ENCODE measurements around the gene SH2D4B. TPM values are rescaled to one million over a fixed set of nuclear protein-coding genes. Genes with fewer than 3 reads are reported as not detected.

Gene SH2D4B
- total RNA-seq, 1 experiment from 2014 or later = not detected

DNA sequence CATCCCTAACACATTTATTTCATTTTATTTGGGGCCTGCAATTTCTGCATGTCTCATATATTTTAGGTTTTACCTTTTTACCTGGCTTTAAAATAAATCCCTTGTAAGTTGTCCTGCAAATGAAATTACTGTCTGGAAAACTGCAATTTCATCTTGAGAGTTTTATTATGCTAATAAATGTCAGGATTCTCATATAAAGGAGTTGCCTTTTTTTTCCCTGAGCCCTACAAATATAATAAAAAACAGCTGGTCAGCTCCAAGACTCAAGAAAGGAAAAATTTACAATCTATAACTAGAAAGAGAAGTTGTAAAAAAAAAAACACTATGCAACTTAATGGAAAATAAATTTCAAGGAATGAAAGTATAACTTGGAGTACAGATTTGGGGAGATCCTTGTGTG, 108.7 kb downstream of the SH2D4B start:
- intact Hi-C loops (cut with micrococcal nuclease) = no loop called here
- no peaks in the 10 kb centered on the region for H3F3A ChIP-seq (ENCODE audit: low read length, unreplicated experiment)
- H3K36me3 ChIP-seq (ENCODE audit: low read depth, low read length) = no peaks in the 10 kb centered on the region
- CTCF ChIA-PET = no interaction called here
- no peak for ATAC-seq
- TF ChIP-seq EZH2phosphoT487 (IDR thresholded peaks at IDR 0.05; ENCODE audit: borderline replicate concordance, low read length) (no peak), EZH2 (IDR thresholded peaks at IDR 0.05; ENCODE audit: low read length, unreplicated experiment) (no peak)
- TF ChIP-seq, protein P1, sequence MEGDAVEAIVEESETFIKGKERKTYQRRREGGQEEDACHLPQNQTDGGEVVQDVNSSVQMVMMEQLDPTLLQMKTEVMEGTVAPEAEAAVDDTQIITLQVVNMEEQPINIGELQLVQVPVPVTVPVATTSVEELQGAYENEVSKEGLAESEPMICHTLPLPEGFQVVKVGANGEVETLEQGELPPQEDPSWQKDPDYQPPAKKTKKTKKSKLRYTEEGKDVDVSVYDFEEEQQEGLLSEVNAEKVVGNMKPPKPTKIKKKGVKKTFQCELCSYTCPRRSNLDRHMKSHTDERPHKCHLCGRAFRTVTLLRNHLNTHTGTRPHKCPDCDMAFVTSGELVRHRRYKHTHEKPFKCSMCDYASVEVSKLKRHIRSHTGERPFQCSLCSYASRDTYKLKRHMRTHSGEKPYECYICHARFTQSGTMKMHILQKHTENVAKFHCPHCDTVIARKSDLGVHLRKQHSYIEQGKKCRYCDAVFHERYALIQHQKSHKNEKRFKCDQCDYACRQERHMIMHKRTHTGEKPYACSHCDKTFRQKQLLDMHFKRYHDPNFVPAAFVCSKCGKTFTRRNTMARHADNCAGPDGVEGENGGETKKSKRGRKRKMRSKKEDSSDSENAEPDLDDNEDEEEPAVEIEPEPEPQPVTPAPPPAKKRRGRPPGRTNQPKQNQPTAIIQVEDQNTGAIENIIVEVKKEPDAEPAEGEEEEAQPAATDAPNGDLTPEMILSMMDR (conservative IDR thresholded peaks at IDR 0.05; ENCODE audit: low read depth, low read length) = no peak
- no peaks in the 10 kb centered on the region; the same call in 1 of the 2 replicates for H3K27me3 ChIP-seq (ENCODE audit: low read length)
- no peak overlapping the region for H3K27ac ChIP-seq (ENCODE audit: low read length)
- no peak for DNase-seq
- no peaks in the 10 kb centered on the region for H4K20me1 ChIP-seq (ENCODE audit: low read length)
- no peak overlapping the region for H3K9ac ChIP-seq (ENCODE audit: low read length)
- no peaks in the 10 kb centered on the region for H3K9me2 ChIP-seq (replicated peaks; ENCODE audit: low read length)
- H3K4me1 ChIP-seq (ENCODE audit: insufficient read depth, low read length) = no peaks in the 10 kb centered on the region
- H3K9me3 ChIP-seq (ENCODE audit: low read length) = no peaks in the 10 kb centered on the region
- no TSS peak for BruUV-seq (replicated peaks)
- H3K79me2 ChIP-seq (ENCODE audit: low read length) = no peaks in the 10 kb centered on the region
- no peak overlapping the region for H2AFZ ChIP-seq (ENCODE audit: low read length)
- H3K4me3 ChIP-seq (ENCODE audit: low read length) = no peak overlapping the region
- POLR2A ChIA-PET (ENCODE audit: unreplicated experiment) = no interaction called here
- no peak overlapping the region for H3K4me2 ChIP-seq (ENCODE audit: low read length)

DNA sequence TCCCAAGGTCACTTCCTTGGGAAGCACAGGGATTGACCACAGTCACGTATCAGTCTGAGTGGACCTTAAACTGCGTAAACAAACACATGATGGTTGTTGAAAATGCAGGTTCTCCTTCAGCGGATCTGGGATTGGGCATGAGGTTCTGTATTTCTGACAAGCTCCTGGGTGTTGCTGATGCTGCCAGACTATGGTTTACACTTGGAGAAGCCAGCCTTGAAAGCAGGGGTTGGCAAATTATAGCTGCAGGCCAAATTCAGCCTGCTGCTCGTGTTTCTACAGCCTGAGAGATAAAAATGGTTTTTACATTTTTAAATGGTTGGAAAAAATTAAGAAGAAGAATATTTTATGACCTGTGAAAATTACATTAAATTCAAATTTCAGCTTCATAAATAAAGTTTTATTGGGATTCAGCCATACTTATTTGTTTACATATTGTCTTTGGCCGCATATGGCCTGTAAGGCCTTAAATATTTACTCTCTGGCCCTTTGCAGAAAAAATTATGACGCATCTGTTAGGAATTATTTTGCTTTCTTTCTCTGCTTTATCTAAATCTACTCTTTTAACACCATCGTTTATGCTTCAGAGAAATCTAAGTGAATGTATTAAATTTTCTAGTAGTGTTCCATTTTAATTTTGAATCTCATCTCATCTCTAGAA, 109.6 kb downstream of the SH2D4B start:
- no peak for ATAC-seq
- no peak for TF ChIP-seq EZH2phosphoT487 (IDR thresholded peaks at IDR 0.05; ENCODE audit: borderline replicate concordance, low read length)
- TF ChIP-seq, protein P1 (conservative IDR thresholded peaks at IDR 0.05; ENCODE audit: low read depth, low read length) = no peak
- TF ChIP-seq EZH2 (IDR thresholded peaks at IDR 0.05; ENCODE audit: low read length, unreplicated experiment) = no peak
- Histone ChIP-seq H3K79me2 (ENCODE audit: low read length) (no peaks in the 10 kb centered on the region), H3K27me3 (ENCODE audit: low read length) (no peaks in the 10 kb centered on the region; the same call in 1 of the 2 replicates), H3K4me3 (ENCODE audit: low read length) (no peak overlapping the region), H3K4me1 (ENCODE audit: insufficient read depth, low read length) (no peaks in the 10 kb centered on the region), H3K36me3 (ENCODE audit: low read depth, low read length) (no peaks in the 10 kb centered on the region), H3K4me2 (ENCODE audit: low read length) (no peak overlapping the region), H2AFZ (ENCODE audit: low read length) (no peak overlapping the region), H3K9me3 (ENCODE audit: low read length) (no peaks in the 10 kb centered on the region), H3K9ac (ENCODE audit: low read length) (no peak overlapping the region), H3K27ac (ENCODE audit: low read length) (no peak overlapping the region), H3F3A (ENCODE audit: low read length, unreplicated experiment) (no peaks in the 10 kb centered on the region), H4K20me1 (ENCODE audit: low read length) (no peaks in the 10 kb centered on the region), H3K9me2 (replicated peaks; ENCODE audit: low read length) (no peaks in the 10 kb centered on the region)
- no TSS peak for BruUV-seq (replicated peaks)
- ChIA-PET POLR2A (ENCODE audit: unreplicated experiment) (no interaction called here), CTCF (no interaction called here)
- intact Hi-C loops (cut with micrococcal nuclease) = no loop called here
- DNase-seq = no peak

DNA sequence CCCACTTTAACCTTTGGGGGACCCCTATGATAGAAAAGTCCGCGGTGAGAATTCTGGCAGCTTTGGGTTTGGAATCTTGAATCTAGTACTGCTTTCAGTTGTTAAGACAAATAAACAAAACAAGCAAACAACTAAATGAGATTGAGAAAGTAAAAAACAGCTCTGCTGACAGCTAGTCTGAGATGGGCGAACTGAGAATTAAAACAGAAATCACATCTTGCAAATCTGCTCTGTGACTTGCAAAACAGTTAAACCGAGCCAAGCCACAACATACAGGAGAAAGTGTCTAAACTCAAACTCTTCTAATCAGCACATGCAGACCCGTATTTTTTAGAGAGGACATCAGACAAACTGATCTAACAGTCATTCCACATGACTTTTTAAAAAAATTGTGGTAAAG, 110.4 kb downstream of the SH2D4B start:
- Histone ChIP-seq H3K9ac (ENCODE audit: low read length) (no peak overlapping the region), H3K36me3 (ENCODE audit: low read depth, low read length) (no peaks in the 10 kb centered on the region), H3K9me2 (replicated peaks; ENCODE audit: low read length) (no peaks in the 10 kb centered on the region), H2AFZ (ENCODE audit: low read length) (no peak overlapping the region), H4K20me1 (ENCODE audit: low read length) (no peaks in the 10 kb centered on the region), H3K4me2 (ENCODE audit: low read length) (no peak overlapping the region), H3F3A (ENCODE audit: low read length, unreplicated experiment) (no peaks in the 10 kb centered on the region), H3K27ac (ENCODE audit: low read length) (no peak overlapping the region), H3K9me3 (ENCODE audit: low read length) (no peaks in the 10 kb centered on the region), H3K27me3 (ENCODE audit: low read length) (no peaks in the 10 kb centered on the region; the same call in 1 of the 2 replicates), H3K79me2 (ENCODE audit: low read length) (no peaks in the 10 kb centered on the region), H3K4me1 (ENCODE audit: insufficient read depth, low read length) (no peaks in the 10 kb centered on the region), H3K4me3 (ENCODE audit: low read length) (no peak overlapping the region)
- ATAC-seq (no peak), DNase-seq (no peak)
- BruUV-seq (replicated peaks) = no TSS peak
- POLR2A ChIA-PET (ENCODE audit: unreplicated experiment) = no interaction called here
- CTCF ChIA-PET = no interaction called here
- TF ChIP-seq, protein P1 (conservative IDR thresholded peaks at IDR 0.05; ENCODE audit: low read depth, low read length) = no peak
- TF ChIP-seq EZH2 (IDR thresholded peaks at IDR 0.05; ENCODE audit: low read length, unreplicated experiment) = no peak
- TF ChIP-seq EZH2phosphoT487 (IDR thresholded peaks at IDR 0.05; ENCODE audit: borderline replicate concordance, low read length) = no peak
- intact Hi-C loops (cut with micrococcal nuclease) = no loop called here

Data from PC-3 (cell line).